ENCODE results near the gene SEPTIN12.
"Not testable (repeated sequence)": the region's sequence is repeated elsewhere in the genome, so short reads cannot be mapped to it uniquely, and the experiment has no call there.

Gene SEPTIN12

DNA sequence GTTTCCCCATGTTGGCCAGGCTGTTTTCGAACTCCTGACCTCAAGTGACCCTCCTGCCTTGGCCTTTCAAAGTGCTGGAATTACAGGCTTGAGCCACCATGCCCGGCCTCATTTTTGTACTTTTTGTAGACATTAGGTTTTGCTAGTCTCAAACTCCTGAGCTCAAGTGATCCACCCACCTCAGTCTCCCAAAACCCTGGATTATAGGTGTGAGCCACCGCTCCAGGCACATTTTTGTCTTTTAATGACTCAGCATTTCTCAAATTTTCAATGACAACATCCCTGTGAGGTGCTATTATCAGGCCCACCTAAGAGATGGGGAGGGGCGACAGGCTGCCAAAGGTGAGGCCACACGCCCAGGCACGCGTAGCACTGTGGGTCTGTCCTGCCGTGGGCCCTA lies 1.1 kb downstream of the SEPTIN12 start:
- TF ChIP-seq, protein P1, sequence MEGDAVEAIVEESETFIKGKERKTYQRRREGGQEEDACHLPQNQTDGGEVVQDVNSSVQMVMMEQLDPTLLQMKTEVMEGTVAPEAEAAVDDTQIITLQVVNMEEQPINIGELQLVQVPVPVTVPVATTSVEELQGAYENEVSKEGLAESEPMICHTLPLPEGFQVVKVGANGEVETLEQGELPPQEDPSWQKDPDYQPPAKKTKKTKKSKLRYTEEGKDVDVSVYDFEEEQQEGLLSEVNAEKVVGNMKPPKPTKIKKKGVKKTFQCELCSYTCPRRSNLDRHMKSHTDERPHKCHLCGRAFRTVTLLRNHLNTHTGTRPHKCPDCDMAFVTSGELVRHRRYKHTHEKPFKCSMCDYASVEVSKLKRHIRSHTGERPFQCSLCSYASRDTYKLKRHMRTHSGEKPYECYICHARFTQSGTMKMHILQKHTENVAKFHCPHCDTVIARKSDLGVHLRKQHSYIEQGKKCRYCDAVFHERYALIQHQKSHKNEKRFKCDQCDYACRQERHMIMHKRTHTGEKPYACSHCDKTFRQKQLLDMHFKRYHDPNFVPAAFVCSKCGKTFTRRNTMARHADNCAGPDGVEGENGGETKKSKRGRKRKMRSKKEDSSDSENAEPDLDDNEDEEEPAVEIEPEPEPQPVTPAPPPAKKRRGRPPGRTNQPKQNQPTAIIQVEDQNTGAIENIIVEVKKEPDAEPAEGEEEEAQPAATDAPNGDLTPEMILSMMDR (IDR thresholded peaks at IDR 0.05; ENCODE audit: low read depth, low read length), result no peak
- DNase-seq (ENCODE audit: low read depth, low spot score), result no peak
- no peak overlapping the region for H3K4me3 ChIP-seq (ENCODE audit: low read depth, low read length)
- in situ Hi-C loops (cut with HindIII; ENCODE audit: low sequenced_read_pairs), result no loop called here

DNA sequence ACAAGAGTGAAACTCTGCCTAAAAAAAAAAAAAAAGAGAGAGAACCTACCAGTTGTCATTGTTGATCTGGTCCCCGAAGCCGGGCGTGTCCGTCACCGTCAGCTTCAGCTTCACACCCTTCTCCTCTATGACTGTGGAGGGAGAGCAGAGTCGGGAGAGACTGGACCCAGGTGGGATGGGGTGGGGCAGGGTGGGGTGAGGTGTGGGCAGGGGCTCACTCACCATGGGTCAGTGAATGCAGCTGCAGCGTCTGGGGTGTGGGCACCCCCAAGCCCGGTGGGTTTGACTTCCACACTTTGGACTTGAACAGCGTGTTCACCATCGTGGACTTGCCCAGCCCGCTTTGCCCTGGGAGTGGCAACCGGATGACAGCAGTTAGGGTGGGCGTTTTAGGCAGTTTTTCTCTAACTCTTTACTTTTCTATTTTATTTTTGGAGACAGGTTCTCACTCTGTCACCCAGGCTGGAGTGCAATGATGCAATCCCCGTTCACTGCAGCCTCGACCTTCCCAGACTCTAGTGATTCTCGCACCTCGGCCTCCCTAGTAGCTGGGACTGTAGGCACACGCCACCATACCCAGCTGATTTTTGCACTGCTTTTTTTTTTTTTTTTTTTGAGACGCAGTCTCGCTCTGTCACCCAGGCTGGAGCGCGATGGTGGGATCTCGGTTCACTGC lies 2.2 kb downstream of the SEPTIN12 start:
- TF ChIP-seq, protein P1 (IDR thresholded peaks at IDR 0.05; ENCODE audit: low read depth, low read length), result no peak
- in situ Hi-C loops (cut with HindIII; ENCODE audit: low sequenced_read_pairs), result no loop called here
- DNase-seq (ENCODE audit: low read depth, low spot score), result no peak
- no peak overlapping the region for H3K4me3 ChIP-seq (ENCODE audit: low read depth, low read length)

DNA sequence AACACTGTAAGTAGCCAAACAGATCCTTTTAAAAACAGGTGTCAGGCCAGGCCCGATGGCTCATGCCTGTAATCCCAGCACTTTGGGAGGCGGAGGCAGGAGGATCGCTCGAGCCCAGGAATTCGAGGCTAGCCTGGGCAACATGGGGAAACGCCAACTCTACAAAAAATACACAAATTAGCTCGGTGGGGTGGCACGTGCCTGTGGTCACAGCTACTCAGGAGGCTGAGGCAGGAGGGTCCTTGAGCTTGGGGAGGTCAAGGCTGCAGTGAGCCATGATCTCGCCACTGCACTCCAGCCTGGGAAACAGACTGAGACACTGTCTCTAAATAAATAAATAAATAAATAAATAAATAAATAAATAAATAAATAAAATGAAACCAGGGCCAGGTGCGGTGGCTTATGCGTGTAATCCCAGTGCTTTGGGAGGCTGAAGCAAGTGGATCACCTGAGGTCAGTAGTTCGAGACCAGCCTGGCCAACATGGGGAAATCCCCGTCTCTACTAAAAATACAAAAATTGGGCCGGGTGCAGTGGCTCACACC lies 3.6 kb downstream of the SEPTIN12 start:
- DNase-seq (ENCODE audit: low read depth, low spot score); in situ Hi-C loops (cut with HindIII; ENCODE audit: low sequenced_read_pairs); H3K4me3 ChIP-seq (ENCODE audit: low read depth, low read length): not testable (repeated sequence)

- no peak for DNase-seq (ENCODE audit: low read depth, low spot score)
- TF ChIP-seq, protein P1 (IDR thresholded peaks at IDR 0.05; ENCODE audit: low read depth, low read length), result no peak
These were observed 4.2 kb downstream of the SEPTIN12 start for GRCh38 chr16:4783951-4784336.

GRCh38 chr16:4783251-4783950 lies 4.7 kb downstream of the SEPTIN12 start:
- DNase-seq (ENCODE audit: low read depth, low spot score), result no peak

More at GRCh38 chr16:4783951-4784336, 4.2 kb downstream of the SEPTIN12 start:
- H3K4me3 ChIP-seq (ENCODE audit: low read depth, low read length), result no peak overlapping the region
- in situ Hi-C loops (cut with HindIII; ENCODE audit: low sequenced_read_pairs), result no loop called here

GRCh38 chr16:4780235-4780634 lies 7.9 kb downstream of the SEPTIN12 start:
- in situ Hi-C loops (cut with HindIII; ENCODE audit: low sequenced_read_pairs), result no loop called here
- DNase-seq (ENCODE audit: low read depth, low spot score), result no peak
- H3K4me3 ChIP-seq (ENCODE audit: low read depth, low read length), result no peak overlapping the region
- TF ChIP-seq, protein P1 (IDR thresholded peaks at IDR 0.05; ENCODE audit: low read depth, low read length), result no peak

More at GRCh38 chr16:4783251-4783950, 4.7 kb downstream of the SEPTIN12 start:
- in situ Hi-C loops (cut with HindIII; ENCODE audit: low sequenced_read_pairs), result no loop called here
- H3K4me3 ChIP-seq (ENCODE audit: low read depth, low read length), result no peak overlapping the region
- TF ChIP-seq, protein P1 (IDR thresholded peaks at IDR 0.05; ENCODE audit: low read depth, low read length), result no peak

- DNase-seq (ENCODE audit: low read depth, low spot score), result no peak
- TF ChIP-seq, protein P1 (IDR thresholded peaks at IDR 0.05; ENCODE audit: low read depth, low read length), result no peak
- in situ Hi-C loops (cut with HindIII; ENCODE audit: low sequenced_read_pairs), result no loop called here
These were observed 10.1 kb downstream of the SEPTIN12 start for GRCh38 chr16:4778050-4778392.

More at GRCh38 chr16:4778050-4778392, 10.1 kb downstream of the SEPTIN12 start:
- no peak overlapping the region for H3K4me3 ChIP-seq (ENCODE audit: low read depth, low read length)

All from astrocyte of the spinal cord (primary cell).